Sigmoid colon (tissue), 7 donors: ENCODE measurements around the gene SULT2B1. TPM values are rescaled to one million over a fixed set of nuclear protein-coding genes. Genes with fewer than 3 reads are reported as not detected.

Experiments
- DNase-seq: peaks from one replicate; pipeline ENCODE4 v3.0.0-alpha.2; 2019
- H3K27ac ChIP-seq, 4 donors: fragments of 200-600 bp; sonication (generic); one replicate each; pipeline ENCODE4 v1.5.1; 2016 to 2019; ENCODE audit warnings: mild to moderate bottlenecking in 1 of 4
- H3K27me3 ChIP-seq, 3 donors: fragments of 200-600 bp; sonication (generic); one replicate each; pipeline ENCODE4 v1.5.1; 2019; ENCODE audit warnings: mild to moderate bottlenecking in 1 of 3
- H3K36me3 ChIP-seq, 4 donors: fragments of 200-600 bp; sonication (generic); one replicate each; pipeline ENCODE4 v1.5.1; 2016 to 2019
- H3K4me1 ChIP-seq, 4 donors: fragments of 200-600 bp; sonication (generic); one replicate each; pipeline ENCODE4 v1.5.1; 2017 to 2019
- H3K4me3 ChIP-seq, 4 donors: fragments of 200-600 bp; sonication (generic); one replicate each; pipeline ENCODE4 v1.5.1; 2017 to 2019; ENCODE audit warnings: mild to moderate bottlenecking in 2 of 4, moderate library complexity in 1 of 4
- H3K9me3 ChIP-seq, 4 donors: fragments of 200-600 bp in 3 of 4; sonication (generic) in 3 of 4; one replicate each; pipeline versions ENCODE4 v1.5.1 to v1.6.1; 2013 to 2019
- EP300 ChIP-seq, 4 donors: sonication (generic); formaldehyde crosslinking; IDR thresholded peaks; one replicate each; pipeline ENCODE4 v1.6.1; 2017; ENCODE audit warnings: antibody characterized with exemption in 4 of 4
- POLR2A ChIP-seq, 2 donors: fragments of 450-650 bp; IDR thresholded peaks; one replicate each; pipeline ENCODE4 v1.6.1; 2016; ENCODE audit warnings: antibody characterized with exemption in 2 of 2, mild to moderate bottlenecking in 2 of 2, moderate library complexity in 2 of 2
- POLR2AphosphoS5 ChIP-seq, 4 donors: sonication (generic); formaldehyde crosslinking; IDR thresholded peaks; one replicate each; pipeline ENCODE4 v1.6.1; 2017; ENCODE audit warnings: antibody characterized with exemption in 4 of 4
- WGBS, 2 donors: extraction: QIAGEN DNeasy Blood & Tissue Kit; methylation state at CpG; one replicate each; pipeline ENCODE4 v1.1.7; 2013; 5-methylcytosine and 5-hydroxymethylcytosine counted together
- intact Hi-C: fragments of 100-400 bp; cut with DNase I; formaldehyde crosslinking; loops from one replicate; pipeline ENCODE4 v1.15.1; 2023
- polyA plus RNA-seq, 3 donors: library from polyadenylated mRNA; stranded (reverse); fragments of 200-250 nt; gene quantifications; one replicate each; pipeline ENCODE4 v1.2.3, GENCODE V29; 2013
- total RNA-seq, 4 donors: library from RNA; depleted of rRNA; stranded (reverse); fragments of >200 nt; gene quantifications; one replicate each; pipeline ENCODE4 v1.1.0, GENCODE V29; 2016
- TF ChIP-seq, protein P1 (sequence below), 4 experiments: fragments of 450-650 bp in 3 of 4; fragments of 200-600 bp in 1 of 4; IDR thresholded peaks; one replicate each; pipeline ENCODE4 v1.5.1; 2016 to 2019; ENCODE audit warnings: antibody characterized with exemption in 4 of 4, mild to moderate bottlenecking in 3 of 4, moderate library complexity in 2 of 4
- donor health status: healthy with polysubstance abuse.
- donor health status: Bipolar disorder and iron deficiency.
- donor health status: healthy.

The SULT2B1 gene
- total and polyA plus RNA-seq, 7 donors, result 0.82 to 2.8 (median 1.8) TPM; not detected in 3

DNA sequence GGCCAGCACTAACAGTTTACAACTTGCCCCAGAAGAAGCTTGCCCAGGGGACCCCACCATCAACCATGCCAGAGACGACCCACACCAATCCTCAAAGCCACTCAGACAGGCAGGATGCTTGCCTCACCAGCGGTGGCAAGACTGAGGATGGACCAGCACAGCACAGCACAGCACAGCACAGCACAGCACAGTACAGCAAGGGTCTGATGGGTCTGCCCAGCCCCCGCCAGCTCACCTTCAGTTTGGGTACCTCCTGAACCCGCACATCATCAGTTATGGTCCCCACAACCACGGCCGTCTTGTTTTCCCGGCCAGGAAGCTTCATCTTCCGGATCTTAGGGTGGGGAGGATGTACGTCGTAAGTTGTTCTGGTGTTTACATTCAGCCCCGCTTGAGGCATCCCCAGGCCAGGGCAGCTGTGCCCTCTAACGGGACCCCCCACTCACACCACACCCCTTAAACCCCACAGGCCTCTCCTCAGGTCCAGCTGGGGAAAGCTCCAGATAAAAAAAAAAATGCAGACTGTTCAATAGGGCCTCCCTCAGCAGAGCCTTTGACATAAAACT is 64.6 kb downstream of the SULT2B1 start:
- H3K4me1 ChIP-seq, result peaks cover 0 to 44% (median 30%) of the 10 kb centered on the region in 4 donors
- intact Hi-C loops, result no loop called here
- H3K36me3 ChIP-seq, result peaks cover 10 to 32% (median 25%) of the 10 kb centered on the region in 4 donors

DNA sequence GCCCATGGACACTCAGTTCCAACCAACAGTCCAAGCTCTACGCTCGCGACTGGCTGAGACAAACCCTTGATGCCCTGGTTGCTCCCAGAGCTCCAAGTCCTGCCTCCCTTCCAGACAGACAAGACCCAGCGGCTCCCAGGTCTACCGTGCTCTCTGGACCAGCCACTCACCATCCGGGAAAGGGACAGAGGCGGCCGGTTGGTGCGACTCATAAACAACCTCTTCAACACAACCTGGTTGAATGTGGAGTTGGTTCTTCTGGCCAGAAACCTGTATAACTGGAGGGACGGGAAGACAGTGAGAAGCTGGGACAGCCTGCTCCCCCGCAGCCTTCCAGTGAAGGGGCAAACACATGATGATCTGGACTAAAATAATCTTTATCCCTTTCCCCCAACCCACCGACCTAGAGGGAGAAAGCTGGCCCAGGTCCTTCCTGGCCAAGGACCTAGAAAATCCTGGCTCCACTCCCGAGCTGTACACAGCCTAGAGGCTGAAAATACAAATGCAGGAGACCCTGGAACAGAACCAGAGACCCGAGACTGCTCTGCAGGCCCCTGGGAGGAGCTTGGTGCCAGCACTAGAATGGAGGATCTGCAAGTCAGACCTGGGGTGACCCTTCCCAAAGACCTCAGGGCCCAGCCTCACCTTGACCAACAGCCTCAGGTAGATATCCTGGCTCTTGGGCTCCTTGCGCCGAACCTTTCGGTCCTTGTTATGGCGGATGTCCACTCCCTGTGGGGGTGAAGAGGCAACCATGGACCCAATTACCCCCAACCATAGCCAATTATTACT is 65.4 kb downstream of the SULT2B1 start:
- no peaks in the 10 kb centered on the region for H3K27me3 ChIP-seq
- no peaks in the 10 kb centered on the region for H3K9me3 ChIP-seq
- H3K27ac ChIP-seq, result peak overlapping the region in 3 of 4 donors; percentile 91 to 95 (median 94)
- TF ChIP-seq POLR2A (IDR thresholded peaks at IDR 0.05) (no peak), POLR2AphosphoS5 (IDR thresholded peaks at IDR 0.05) (no peak), EP300 (IDR thresholded peaks at IDR 0.05) (no peak)
- TF ChIP-seq, protein P1, sequence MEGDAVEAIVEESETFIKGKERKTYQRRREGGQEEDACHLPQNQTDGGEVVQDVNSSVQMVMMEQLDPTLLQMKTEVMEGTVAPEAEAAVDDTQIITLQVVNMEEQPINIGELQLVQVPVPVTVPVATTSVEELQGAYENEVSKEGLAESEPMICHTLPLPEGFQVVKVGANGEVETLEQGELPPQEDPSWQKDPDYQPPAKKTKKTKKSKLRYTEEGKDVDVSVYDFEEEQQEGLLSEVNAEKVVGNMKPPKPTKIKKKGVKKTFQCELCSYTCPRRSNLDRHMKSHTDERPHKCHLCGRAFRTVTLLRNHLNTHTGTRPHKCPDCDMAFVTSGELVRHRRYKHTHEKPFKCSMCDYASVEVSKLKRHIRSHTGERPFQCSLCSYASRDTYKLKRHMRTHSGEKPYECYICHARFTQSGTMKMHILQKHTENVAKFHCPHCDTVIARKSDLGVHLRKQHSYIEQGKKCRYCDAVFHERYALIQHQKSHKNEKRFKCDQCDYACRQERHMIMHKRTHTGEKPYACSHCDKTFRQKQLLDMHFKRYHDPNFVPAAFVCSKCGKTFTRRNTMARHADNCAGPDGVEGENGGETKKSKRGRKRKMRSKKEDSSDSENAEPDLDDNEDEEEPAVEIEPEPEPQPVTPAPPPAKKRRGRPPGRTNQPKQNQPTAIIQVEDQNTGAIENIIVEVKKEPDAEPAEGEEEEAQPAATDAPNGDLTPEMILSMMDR (IDR thresholded peaks at IDR 0.05), result no peak
- intact Hi-C loops, result no loop called here
- WGBS, 2 donors, result 25 to 60% methylated on average over 18 of the region's 18 CpGs
- peaks cover 0 to 47% (median 32%) of the 10 kb centered on the region in 4 donors for H3K4me1 ChIP-seq
- peaks cover 10 to 32% (median 25%) of the 10 kb centered on the region in 4 donors for H3K36me3 ChIP-seq
- peak overlapping the region in 3 of 4 donors; percentile 56 to 73 (median 70) for H3K4me3 ChIP-seq
- DNase-seq, result no peak

More for the DNA sequence above, 64.6 kb downstream of the SULT2B1 start:
- WGBS, 2 donors, result 31 to 59% methylated on average over 12 of the region's 12 CpGs
- no peak overlapping the region for H3K4me3 ChIP-seq
- no peak for TF ChIP-seq EP300 (IDR thresholded peaks at IDR 0.05)
- no peak for TF ChIP-seq POLR2A (IDR thresholded peaks at IDR 0.05)
- TF ChIP-seq POLR2AphosphoS5 (IDR thresholded peaks at IDR 0.05), result no peak
- TF ChIP-seq, protein P1 (IDR thresholded peaks at IDR 0.05), result no peak
- peak overlapping the region in 2 of 4 donors; percentile 94 to 95 for H3K27ac ChIP-seq
- no peak for DNase-seq
- H3K9me3 ChIP-seq, result no peaks in the 10 kb centered on the region
- no peaks in the 10 kb centered on the region for H3K27me3 ChIP-seq

DNA sequence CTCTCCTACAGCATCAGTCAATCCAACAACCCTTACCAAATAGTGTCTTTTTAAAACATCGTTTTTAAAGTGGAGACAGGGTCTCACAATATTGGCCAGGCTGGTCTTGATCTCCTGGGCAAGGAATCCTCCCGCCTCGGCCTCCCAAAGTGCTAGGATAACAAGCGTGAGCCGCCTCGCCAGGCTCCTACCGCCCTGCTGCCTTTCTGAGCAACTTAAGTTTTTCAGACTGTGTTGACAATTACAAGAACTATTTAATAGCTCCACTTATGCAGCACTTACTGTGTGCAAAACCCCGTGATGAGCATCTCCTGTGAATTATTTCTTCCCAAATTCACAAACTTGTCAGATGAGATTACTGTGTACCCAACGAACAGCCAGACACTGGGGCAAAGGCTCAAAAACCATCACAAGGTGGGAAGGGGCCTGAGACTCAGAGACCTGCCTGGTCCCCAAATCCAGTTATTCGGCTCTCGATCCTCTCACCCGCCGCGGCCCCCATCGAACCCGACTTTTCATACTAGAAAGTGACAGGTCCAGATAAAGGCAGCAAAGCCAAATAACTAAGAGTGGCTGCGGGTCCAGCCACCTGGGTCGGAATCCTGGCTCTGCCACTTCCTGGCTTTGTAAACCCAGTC is 66.4 kb downstream of the SULT2B1 start:
- H3K4me1 ChIP-seq, result peaks cover 0 to 56% (median 40%) of the 10 kb centered on the region in 4 donors
- intact Hi-C loops, result loop anchor here (1.0 kb wide), 1 partner anchor 29 kb away; no protein-coding TSS in a partner anchor
- H3K36me3 ChIP-seq, result peaks cover 10 to 32% (median 25%) of the 10 kb centered on the region in 4 donors

More for the DNA sequence above, 66.4 kb downstream of the SULT2B1 start:
- TF ChIP-seq POLR2A (IDR thresholded peaks at IDR 0.05) (no peak), POLR2AphosphoS5 (IDR thresholded peaks at IDR 0.05) (no peak), EP300 (IDR thresholded peaks at IDR 0.05) (no peak)
- TF ChIP-seq, protein P1 (IDR thresholded peaks at IDR 0.05), result no peak
- H3K27ac ChIP-seq, result peak overlapping the region; percentile 91 to 95 (median 94)
- peak overlapping the region; percentile 56 to 73 (median 64) for H3K4me3 ChIP-seq
- H3K27me3 ChIP-seq, result no peaks in the 10 kb centered on the region
- WGBS, 2 donors, result 1% methylated on average over 18 of the region's 18 CpGs
- no peaks in the 10 kb centered on the region for H3K9me3 ChIP-seq
- no peak for DNase-seq
